K562 (cell line): ENCODE results near the gene COL25A1.

Experiments
- BCLAF1 ChIP-seq, 2 experiments: fragments of 450-650 bp in 1 of 2; IDR thresholded peaks; 2 replicates each; pipeline ENCODE4 v1.6.1; 2011 to 2017; ENCODE audit warnings: low read depth in 2 of 2, antibody characterized with exemption in 1 of 2, borderline replicate concordance in 1 of 2, low read length in 1 of 2, mild to moderate bottlenecking in 1 of 2, mixed read lengths in 1 of 2; ENCODE audit not compliant: control insufficient read depth in 1 of 2
- CEBPZ ChIP-seq: fragments of 150-350 bp; IDR thresholded peaks from 2 replicates; pipeline ENCODE4 v1.6.1; 2014; ENCODE audit warnings: low read depth, mild to moderate bottlenecking, low read length, borderline replicate concordance
- CREB5 ChIP-seq: fragments of 250-450 bp; sonication (Bioruptor Pico); IDR thresholded peaks from 2 replicates; pipeline ENCODE4 v1.5.0; 2020; ENCODE audit warnings: mild to moderate bottlenecking
- CTCF ChIP-seq, 3 experiments: IDR thresholded peaks in 2 of 3; conservative IDR thresholded peaks in 1 of 3; 2 replicates each; pipeline ENCODE4 v1.5.1; 2011 to 2012; ENCODE audit warnings: low read length in 3 of 3, mild to moderate bottlenecking in 3 of 3, control low read depth in 2 of 3, improper control_type of control experiment in 1 of 3, inconsistent platforms in 1 of 3, low read depth in 1 of 3, mixed read lengths in 1 of 3, moderate library complexity in 1 of 3; ENCODE audit not compliant: insufficient read depth in 2 of 3
- KHSRP ChIP-seq: fragments of 450-650 bp; IDR thresholded peaks from 2 replicates; pipeline ENCODE4 v1.6.1; 2017
- MEF2A ChIP-seq: IDR thresholded peaks from 2 replicates; pipeline ENCODE4 v1.6.1; 2011; ENCODE audit warnings: low read depth, mild to moderate bottlenecking, low read length, moderate library complexity; ENCODE audit not compliant: control insufficient read depth
- TCF7 ChIP-seq: sonication (generic); IDR thresholded peaks from 2 replicates; pipeline ENCODE4 v1.6.1; 2016; ENCODE audit warnings: antibody characterized with exemption, borderline replicate concordance
- YY1 ChIP-seq, 3 experiments: IDR thresholded peaks; 2 replicates each; pipeline ENCODE4 v1.6.1; 2011; ENCODE audit warnings: low read length in 2 of 3, mild to moderate bottlenecking in 2 of 3, moderate library complexity in 2 of 3, borderline replicate concordance in 1 of 3, control low read depth in 1 of 3, low read depth in 1 of 3; ENCODE audit not compliant: insufficient read depth in 3 of 3, insufficient replicate concordance in 2 of 3, control insufficient read depth in 1 of 3, insufficient read length in 1 of 3; ENCODE audit errors: extremely low read depth in 1 of 3
- ZNF274 ChIP-seq: IDR thresholded peaks from 2 replicates; pipeline ENCODE4 v1.6.1; 2011; ENCODE audit warnings: low read depth, mild to moderate bottlenecking, low read length, moderate library complexity, borderline replicate concordance
- ZNF77 ChIP-seq: fragments of 250-450 bp; sonication (Bioruptor Pico); IDR thresholded peaks from 2 replicates; pipeline ENCODE4 v1.5.0; 2020

GRCh38 chr4:108878806-108879205 is 423.7 kb downstream of the COL25A1 start:
- TF ChIP-seq KHSRP (no peak), CTCF (IDR thresholded peaks at IDR 0.05 in 2 of 3, conservative IDR thresholded peaks at IDR 0.05 in 1 of 3; ENCODE audit: insufficient read depth in 2 of 3, low read depth in 1 of 3, low read length in 3 of 3) (no peak), ZNF77 (CRISPR knock-in tag) (no peak), BCLAF1 (IDR thresholded peaks at IDR 0.05; ENCODE audit: borderline replicate concordance in 1 of 2, control insufficient read depth in 1 of 2, low read depth in 2 of 2, low read length in 1 of 2) (no peak), MEF2A (no peak), CEBPZ (no peak), TCF7 (no peak), CREB5 (CRISPR knock-in tag) (no peak), YY1 (IDR thresholded peaks at IDR 0.05; ENCODE audit: borderline replicate concordance in 1 of 3, control insufficient read depth in 1 of 3, extremely low read depth in 1 of 3, insufficient read depth in 3 of 3, insufficient read length in 1 of 3, insufficient replicate concordance in 2 of 3, low read depth in 1 of 3, low read length in 2 of 3) (no peak), ZNF274 (no peak)
